IPS DF 4.7 (cell line): ENCODE results near the gene SNTB2.
"Not testable (repeated sequence)": the region's sequence is repeated elsewhere in the genome, so short reads cannot be mapped to it uniquely, and the experiment has no call there.

Experiments used
- DNase-seq: peaks from one replicate; pipeline ENCODE4 v3.0.0-alpha.2; 2013; ENCODE audit warnings: low spot score; ENCODE audit errors: extremely low read depth

SNTB2 gene

GRCh38 chr16:69283851-69284250 lies 96.9 kb downstream of the SNTB2 start:
- DNase-seq, result no peak

GRCh38 chr16:69285240-69285639 lies 98.3 kb downstream of the SNTB2 start:
- no peak for DNase-seq

- DNase-seq, result no peak
Measured at GRCh38 chr16:69286941-69287713, 100.2 kb downstream of the SNTB2 start.

- not testable (repeated sequence) for DNase-seq
Measured at GRCh38 chr16:69291657-69292056, 104.7 kb downstream of the SNTB2 start.

GRCh38 chr16:69293401-69293800 lies 106.4 kb downstream of the SNTB2 start:
- DNase-seq, result no peak

- DNase-seq, result no peak
Measured at GRCh38 chr16:69294051-69294450, 107.1 kb downstream of the SNTB2 start.

GRCh38 chr16:69296771-69297170 lies 109.8 kb downstream of the SNTB2 start:
- not testable (repeated sequence) for DNase-seq

- DNase-seq, result no peak
Measured at GRCh38 chr16:69298261-69298660, 111.3 kb downstream of the SNTB2 start.

GRCh38 chr16:69301187-69301586 lies 114.2 kb downstream of the SNTB2 start:
- no peak for DNase-seq

- DNase-seq, result no peak
Measured at GRCh38 chr16:69301861-69302260, 114.9 kb downstream of the SNTB2 start.

GRCh38 chr16:69302301-69302700 lies 115.3 kb downstream of the SNTB2 start:
- DNase-seq, result no peak

- no peak for DNase-seq
Measured at GRCh38 chr16:69306031-69306430, 119.1 kb downstream of the SNTB2 start.

GRCh38 chr16:69307091-69307490 lies 120.1 kb downstream of the SNTB2 start:
- no peak for DNase-seq

GRCh38 chr16:69307856-69308255 lies 120.9 kb downstream of the SNTB2 start:
- no peak for DNase-seq

- DNase-seq, result no peak
Measured at GRCh38 chr16:69309316-69309715, 122.4 kb downstream of the SNTB2 start.

- DNase-seq, result no peak
Measured at GRCh38 chr16:69310653-69311532, 123.9 kb downstream of the SNTB2 start, which contains the start of gene VPS4A. Gene VPS4A (plus strand): TSS chr16:69311350. CDS start chr16:69311512, 162 bp downstream.

GRCh38 chr16:69311533-69312387 lies 124.8 kb downstream of the SNTB2 start:
- no peak for DNase-seq

GRCh38 chr16:69313469-69313868 lies 126.5 kb downstream of the SNTB2 start:
- no peak for DNase-seq

GRCh38 chr16:69314534-69314933 lies 127.6 kb downstream of the SNTB2 start:
- DNase-seq, result no peak

GRCh38 chr16:69315486-69316311 lies 128.7 kb downstream of the SNTB2 start:
- no peak for DNase-seq
